GM21619 (cell line): ENCODE results near the gene UBASH3B.

Source experiments
- ATAC-seq: cut with Tn5 transposase; IDR thresholded peaks from one replicate; pipeline ENCODE4 v1.9.1; 2021; ENCODE audit not compliant: unreplicated experiment

The UBASH3B gene

GRCh38 chr11:122780296-122780949 lies 124.9 kb downstream of the UBASH3B start:
- no peak for ATAC-seq

DNA sequence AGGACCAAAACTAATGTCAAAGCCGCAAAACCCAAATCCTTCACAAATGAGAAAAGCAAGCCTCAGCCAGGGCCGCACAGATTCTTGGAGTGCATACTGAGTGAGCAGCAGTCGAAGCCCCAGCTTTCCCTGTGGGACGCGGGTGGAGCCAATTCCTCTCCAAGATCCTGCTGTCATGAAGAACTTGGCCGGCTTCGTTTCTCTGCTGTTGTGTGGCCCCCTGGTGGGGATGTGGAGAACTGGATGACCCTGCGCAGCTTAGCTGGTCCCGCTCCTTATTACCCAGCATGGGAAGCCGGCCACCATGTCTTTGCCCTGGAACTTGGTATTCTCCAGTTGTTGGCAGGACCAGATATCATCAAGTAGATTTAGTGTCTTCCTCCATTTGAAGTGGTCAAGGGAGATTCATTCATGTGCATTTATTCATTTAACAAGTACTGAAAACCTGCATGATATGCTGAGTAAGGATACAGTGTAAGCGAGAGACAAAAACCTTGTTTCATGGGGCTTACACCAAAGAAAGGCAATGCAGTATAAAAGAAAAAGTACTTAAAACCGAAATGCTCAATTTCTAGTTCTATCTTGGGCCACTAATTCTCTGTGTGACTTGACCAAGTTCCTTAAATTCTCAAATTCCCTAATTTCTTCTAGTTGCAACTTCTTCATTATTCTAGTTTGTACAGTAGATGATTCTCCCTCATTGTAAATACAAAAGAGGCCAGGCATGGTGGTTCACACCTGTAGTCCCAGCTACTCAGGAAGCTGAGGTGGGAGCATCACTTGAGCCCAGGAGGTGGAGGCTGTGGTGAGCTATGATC lies 126.1 kb downstream of the UBASH3B start:
- peak; percentile 92 for ATAC-seq

GRCh38 chr11:122782222-122782621 lies 126.7 kb downstream of the UBASH3B start:
- ATAC-seq: no peak

DNA sequence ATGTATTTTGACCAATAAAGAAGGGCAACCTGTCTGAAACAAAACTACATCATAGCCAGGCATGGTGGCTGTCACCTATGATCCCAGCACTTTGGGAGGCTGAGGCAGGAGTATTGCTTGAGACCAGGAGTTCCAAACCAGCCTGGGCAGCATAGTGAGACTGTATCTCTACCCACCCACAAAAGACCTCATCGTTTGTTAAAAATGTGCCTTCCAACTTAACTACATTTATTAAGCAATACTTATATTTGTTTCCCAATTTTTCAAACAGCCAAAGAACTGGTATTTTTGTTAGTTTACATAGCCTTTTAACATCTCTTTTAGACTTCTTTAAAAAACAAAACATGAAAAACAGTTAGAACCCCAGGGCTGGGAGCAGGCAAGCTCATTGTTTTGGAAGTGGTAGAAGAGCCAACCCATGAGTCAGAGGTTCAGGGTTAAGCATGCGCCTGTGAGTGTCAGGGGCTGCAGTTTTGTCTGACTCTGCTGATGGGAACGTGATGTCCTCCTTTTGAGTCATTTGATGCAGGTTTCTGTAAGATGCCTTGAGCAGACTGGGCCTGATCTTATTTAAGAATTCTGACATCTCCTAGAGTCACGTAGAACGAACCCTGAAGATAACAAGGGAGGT lies 128.9 kb downstream of the UBASH3B start:
- no peak for ATAC-seq

DNA sequence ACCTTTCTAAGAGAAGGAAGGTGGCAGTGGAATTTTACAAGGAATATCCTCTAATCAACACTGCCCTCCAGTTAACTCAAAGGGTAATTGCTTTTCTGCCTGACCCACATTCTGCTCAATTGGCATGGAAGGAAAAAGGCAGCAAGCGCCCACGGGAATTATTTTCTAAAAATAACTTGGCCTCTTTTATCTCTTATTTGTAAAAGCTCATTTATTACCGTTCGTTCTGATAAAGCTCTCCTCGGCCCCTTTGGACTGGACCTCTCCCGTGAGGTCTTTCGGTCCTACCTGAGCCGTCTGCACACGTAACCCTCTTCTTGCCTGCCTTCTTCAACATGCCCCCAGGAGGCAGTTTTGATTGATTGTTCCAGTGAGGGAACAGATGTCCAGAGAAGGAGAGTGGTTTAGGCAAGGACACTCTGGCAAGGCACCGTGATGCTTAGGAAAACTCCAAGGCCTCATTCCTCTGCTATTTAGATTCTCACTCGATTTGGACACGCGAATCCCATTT lies 129.6 kb downstream of the UBASH3B start:
- ATAC-seq: no peak

DNA sequence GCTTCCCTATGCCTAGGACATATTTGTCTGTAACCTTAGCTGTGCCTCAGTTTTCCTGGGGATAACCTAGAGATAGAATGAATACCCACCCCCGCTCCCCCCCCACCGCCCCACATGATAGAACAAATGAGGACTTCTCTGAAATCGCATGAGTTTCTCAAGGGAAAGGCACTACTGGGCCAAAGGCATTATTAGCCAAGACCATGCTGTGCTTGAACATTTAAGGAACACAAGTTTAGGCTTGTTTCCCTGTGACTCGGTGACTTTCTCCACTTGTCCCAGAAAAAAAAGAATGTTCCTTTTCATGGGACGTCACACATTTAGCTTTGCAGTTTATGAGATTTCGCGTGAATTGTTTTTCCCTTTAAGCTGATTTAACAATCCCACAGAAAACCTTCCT lies 131.4 kb downstream of the UBASH3B start:
- no peak for ATAC-seq

GRCh38 chr11:122788781-122789535 lies 133.4 kb downstream of the UBASH3B start:
- no peak for ATAC-seq

DNA sequence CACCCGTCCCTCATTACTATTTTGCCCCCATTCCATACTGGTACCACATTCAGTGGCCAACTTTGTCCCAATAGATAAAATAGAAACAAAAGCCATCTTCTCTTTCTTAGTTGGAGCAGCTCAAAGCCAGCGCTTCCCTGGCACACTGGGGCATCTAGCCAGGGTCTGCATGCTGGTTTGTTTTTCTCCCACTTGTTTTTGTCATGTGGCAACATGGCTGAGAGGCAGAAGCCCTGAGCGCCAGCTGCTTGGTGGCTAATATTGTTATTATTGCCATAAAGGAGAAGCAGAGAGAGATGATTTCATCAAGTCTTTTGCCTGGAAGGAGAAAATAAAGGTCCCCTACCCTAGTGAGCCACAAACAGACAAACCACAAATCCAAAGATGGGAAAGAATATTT lies 134.4 kb downstream of the UBASH3B start:
- no peak for ATAC-seq

DNA sequence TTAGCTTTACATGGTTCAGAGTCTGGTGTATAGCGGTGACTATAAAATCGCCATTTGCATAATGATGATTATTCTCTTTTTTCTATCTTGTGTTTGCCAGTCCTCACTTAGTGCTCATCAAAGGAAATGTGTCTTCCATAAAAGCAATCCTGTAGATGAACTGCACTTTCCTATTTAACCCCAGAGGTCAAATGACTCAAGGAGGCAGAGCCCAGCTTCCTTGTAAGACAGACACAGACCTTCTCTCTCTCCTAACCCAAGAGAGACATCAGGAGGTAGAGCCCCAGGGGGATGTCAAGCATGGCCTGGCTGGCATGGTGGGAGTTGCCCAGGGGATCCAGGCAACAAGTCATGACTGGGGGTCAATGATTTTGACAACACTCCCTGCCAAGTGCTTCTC lies 135.9 kb downstream of the UBASH3B start:
- ATAC-seq: no peak

GRCh38 chr11:122791836-122792235 lies 136.3 kb downstream of the UBASH3B start:
- ATAC-seq: no peak

GRCh38 chr11:122793515-122793914 lies 138.0 kb downstream of the UBASH3B start:
- no peak for ATAC-seq

DNA sequence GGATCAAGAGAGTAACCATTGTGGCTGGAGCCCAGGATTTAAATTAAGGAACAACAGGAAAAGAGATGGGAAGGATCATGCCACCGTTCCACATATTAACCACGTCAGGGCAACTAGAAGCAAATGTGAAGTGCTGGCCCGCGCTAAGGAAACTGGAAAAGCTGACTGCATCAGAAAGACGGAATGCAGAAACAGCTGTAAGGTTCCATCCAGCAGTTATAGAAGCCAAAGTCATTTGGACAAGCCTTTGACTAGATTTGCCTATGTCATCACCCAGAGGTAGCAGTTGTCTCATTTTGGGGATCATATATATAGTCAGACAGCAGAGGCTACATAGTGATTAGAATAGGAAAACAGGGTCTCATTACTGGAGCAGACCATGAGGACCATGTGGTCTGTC lies 139.8 kb downstream of the UBASH3B start:
- ATAC-seq: no peak

- ATAC-seq: no peak
Observed at GRCh38 chr11:122796128-122796717, 140.7 kb downstream of the UBASH3B start.

DNA sequence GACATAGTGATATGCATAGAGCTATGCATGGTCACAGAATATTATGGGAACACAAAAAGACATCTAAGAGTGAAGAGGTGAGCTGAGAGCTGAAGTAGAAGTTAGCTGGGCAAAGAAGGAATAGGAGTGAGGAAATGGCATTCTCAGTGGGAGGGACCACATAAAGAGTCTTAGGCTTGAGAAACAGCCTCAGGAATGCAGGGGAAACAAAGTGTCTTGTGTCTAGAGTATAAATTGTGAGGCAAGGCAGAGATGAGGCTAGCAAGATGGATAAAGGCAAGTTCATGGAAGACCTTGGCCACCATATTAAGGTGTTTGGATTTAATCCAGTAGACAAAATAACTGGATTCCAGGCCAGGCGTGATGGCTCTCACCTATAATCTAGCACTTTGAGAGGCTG lies 142.1 kb downstream of the UBASH3B start:
- ATAC-seq: no peak

DNA sequence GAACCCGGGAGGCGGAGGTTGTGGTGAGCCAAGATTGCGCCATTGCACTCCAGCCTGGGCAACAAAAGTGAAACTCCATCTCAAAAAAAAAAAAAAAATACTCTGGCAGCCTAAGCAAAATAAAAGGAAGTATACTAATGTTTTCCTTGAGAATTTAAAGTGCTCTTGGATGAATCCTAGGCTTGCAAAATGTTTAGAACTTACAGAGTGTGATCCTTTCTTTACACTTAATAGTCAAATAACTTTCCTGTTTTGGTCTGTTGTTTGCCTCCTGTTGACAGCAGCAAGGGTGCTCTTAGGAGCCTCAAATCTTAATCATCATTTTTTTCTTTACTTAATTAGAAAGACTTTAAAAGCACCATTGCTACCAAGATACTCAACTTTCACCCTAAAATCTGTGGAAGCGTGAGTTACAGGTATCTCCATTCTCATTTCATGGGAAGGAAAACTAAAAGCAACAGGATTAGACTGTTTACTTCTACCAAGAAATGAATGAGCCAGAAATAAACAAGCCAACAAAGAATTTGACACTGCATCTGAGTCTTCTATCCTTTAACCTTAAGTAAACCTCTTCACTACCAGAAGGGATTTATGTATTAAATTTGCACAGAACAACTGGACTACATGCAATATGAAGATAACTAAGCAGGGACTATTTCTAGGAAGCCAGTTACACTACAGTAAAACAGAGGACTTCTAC lies 144.0 kb downstream of the UBASH3B start:
- ATAC-seq: no peak

DNA sequence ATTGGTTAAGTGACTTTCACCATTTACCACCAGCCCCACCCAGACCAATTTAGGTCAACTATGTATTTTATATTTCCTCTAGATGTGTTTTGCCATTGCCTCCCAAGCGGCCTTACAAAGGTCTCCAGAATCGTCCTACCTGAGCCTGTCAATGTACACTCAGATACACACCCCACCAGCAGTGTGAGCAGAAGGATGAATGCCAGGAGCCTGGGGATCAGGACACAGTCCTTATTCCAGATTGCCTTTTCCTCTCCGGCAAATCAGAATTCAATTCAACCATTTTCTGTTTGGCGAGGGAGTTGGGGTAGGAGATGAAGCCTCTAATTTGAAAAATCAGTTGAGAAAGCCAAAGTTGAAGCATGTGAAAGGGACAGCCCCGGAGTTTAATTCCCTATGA lies 147.4 kb downstream of the UBASH3B start:
- no peak for ATAC-seq

DNA sequence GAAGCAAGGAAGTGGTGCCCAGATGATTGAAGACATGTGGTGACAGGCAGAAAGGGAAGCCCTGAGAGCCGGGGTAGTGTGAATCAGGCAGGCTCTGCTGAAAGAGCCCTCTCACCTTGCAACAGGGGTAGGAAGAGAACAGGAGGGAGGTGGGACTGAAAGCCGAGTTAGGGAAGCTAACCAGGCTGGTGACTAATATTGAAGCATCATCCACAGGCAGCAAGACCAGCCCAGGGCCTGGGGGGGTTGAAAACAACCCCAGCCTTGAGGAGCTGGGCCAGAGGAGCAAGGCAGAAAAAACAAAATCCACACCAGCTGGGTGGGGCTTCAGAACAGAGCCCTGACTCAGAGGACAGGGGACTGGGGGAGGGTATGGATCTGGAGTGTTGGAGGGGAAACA lies 147.8 kb downstream of the UBASH3B start:
- ATAC-seq: no peak

DNA sequence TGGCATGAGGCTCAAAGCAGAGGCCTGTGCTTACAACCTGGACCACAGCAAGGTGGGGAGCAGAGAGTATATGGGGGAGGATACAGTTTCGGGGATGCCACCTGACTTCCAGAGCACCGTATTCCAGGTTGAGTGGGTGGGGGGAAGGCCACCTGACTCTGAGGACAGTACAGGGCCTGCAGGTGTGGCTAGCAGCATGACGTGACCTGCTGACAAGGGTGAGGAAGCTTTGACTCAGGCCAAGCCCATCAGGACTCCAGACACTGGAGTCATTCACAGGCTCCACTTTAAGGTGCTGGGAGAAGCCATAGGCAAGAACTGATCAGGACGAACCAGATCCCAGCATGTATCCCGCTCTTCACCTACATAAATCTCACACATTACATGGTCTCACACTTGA lies 148.2 kb downstream of the UBASH3B start:
- no peak for ATAC-seq

- ATAC-seq: no peak
Observed at GRCh38 chr11:122804161-122804560, 148.6 kb downstream of the UBASH3B start.

GRCh38 chr11:122804796-122805195 lies 149.3 kb downstream of the UBASH3B start:
- ATAC-seq: no peak
